Thoracic aorta (tissue), 2 donors: ENCODE results near the gene CPSF2. TPM values are rescaled to one million over a fixed set of nuclear protein-coding genes. Genes with fewer than 3 reads are reported as not detected.
A peak's percentile ranks its signal among the peaks of the same experiment; 100 is the strongest.

Experiments
- ATAC-seq: fragments of 150-250 bp; one replicate; pipeline ENCODE4 v1.8.0; 2017; ENCODE audit warnings: low read depth; ENCODE audit not compliant: insufficient number of reproducible peaks, low FRiP score
- DNase-seq: peaks from one replicate; pipeline ENCODE4 v3.0.0-alpha.2; 2020; ENCODE audit warnings: low spot score
- H3K27ac ChIP-seq, 2 donors: fragments of 200-600 bp; sonication (generic); 1 replicate in 1 of 2; 2 replicates in 1 of 2; pipeline ENCODE4 v1.5.1; 2016; ENCODE audit warnings: mild to moderate bottlenecking in 2 of 2, moderate library complexity in 2 of 2
- H3K27me3 ChIP-seq: fragments of 200-600 bp; sonication (generic); replicated peaks from 2 replicates; pipeline ENCODE4 v1.6.0; 2016; ENCODE audit warnings: mild to moderate bottlenecking; ENCODE audit not compliant: insufficient read depth
- H3K36me3 ChIP-seq: fragments of 200-600 bp; sonication (generic); one replicate; pipeline ENCODE4 v1.5.1; 2016
- H3K4me1 ChIP-seq, 2 donors: fragments of 200-600 bp; sonication (generic); 1 replicate in 1 of 2; 2 replicates in 1 of 2; pipeline versions ENCODE4 v1.5.1 to v1.6.0; 2016; ENCODE audit warnings: low read depth in 2 of 2, mild to moderate bottlenecking in 1 of 2; ENCODE audit not compliant: control insufficient read depth in 1 of 2
- H3K4me3 ChIP-seq: fragments of 200-600 bp; sonication (generic); 2 replicates; pipeline ENCODE4 v1.5.1; 2016; ENCODE audit warnings: mild to moderate bottlenecking
- H3K9me3 ChIP-seq: fragments of 200-600 bp; sonication (generic); 2 replicates; pipeline ENCODE4 v1.5.1; 2016
- total RNA-seq, 2 donors: library from RNA; depleted of rRNA; stranded (reverse); fragments of >200 nt; gene quantifications; one replicate each; pipeline versions ENCODE4 v1.1.0 to v1.2.3, GENCODE V29; 2016
- TF ChIP-seq, protein P1 (sequence below): fragments of 200-600 bp; sonication (generic); IDR thresholded peaks from one replicate; pipeline ENCODE4 v1.5.1; 2019; ENCODE audit warnings: antibody characterized with exemption

Gene CPSF2
- total RNA-seq, 2 donors from 2014 or later: 19.5 to 44.7 TPM

DNA sequence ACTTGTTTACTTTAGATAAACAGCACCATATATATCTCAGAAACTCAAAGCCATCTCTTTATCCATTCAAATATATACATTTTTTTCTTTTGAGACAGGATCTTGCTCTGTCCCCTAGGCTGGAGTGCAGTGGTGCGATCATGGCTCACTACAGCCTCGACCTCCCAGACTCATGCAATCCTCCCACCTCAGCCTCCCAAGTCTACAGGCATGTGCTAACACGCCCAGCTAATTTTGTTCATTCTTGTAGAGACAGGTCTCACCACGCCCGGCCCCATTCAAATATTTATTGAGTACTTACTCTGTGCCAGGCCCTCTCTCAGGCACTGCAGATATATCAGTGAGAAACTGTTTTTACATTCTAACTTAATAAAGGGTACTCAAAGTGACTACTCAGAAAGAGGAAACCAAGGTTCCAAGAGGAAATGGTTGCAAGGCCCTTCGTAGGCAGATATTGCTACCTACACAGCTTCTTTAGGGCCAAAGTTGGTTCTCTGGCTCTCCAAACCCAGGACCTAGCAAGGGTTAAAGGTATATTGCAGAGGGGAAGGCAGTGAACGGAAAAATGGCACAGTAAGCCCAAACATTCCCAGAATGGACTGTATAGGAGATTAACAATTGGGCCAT, 18.3 kb upstream of the CPSF2 start:
- Histone ChIP-seq H3K9me3 (no peaks in the 10 kb centered on the region), H3K36me3 (no peaks in the 10 kb centered on the region), H3K27me3 (no peaks in the 10 kb centered on the region), H3K27ac (no peak overlapping the region), H3K4me3 (no peak overlapping the region), H3K4me1 (peaks cover 18 to 33% of the 10 kb centered on the region in 2 donors)
- TF ChIP-seq, protein P1, sequence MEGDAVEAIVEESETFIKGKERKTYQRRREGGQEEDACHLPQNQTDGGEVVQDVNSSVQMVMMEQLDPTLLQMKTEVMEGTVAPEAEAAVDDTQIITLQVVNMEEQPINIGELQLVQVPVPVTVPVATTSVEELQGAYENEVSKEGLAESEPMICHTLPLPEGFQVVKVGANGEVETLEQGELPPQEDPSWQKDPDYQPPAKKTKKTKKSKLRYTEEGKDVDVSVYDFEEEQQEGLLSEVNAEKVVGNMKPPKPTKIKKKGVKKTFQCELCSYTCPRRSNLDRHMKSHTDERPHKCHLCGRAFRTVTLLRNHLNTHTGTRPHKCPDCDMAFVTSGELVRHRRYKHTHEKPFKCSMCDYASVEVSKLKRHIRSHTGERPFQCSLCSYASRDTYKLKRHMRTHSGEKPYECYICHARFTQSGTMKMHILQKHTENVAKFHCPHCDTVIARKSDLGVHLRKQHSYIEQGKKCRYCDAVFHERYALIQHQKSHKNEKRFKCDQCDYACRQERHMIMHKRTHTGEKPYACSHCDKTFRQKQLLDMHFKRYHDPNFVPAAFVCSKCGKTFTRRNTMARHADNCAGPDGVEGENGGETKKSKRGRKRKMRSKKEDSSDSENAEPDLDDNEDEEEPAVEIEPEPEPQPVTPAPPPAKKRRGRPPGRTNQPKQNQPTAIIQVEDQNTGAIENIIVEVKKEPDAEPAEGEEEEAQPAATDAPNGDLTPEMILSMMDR: no peak
- ATAC-seq: no peak
- no peak for DNase-seq

DNA sequence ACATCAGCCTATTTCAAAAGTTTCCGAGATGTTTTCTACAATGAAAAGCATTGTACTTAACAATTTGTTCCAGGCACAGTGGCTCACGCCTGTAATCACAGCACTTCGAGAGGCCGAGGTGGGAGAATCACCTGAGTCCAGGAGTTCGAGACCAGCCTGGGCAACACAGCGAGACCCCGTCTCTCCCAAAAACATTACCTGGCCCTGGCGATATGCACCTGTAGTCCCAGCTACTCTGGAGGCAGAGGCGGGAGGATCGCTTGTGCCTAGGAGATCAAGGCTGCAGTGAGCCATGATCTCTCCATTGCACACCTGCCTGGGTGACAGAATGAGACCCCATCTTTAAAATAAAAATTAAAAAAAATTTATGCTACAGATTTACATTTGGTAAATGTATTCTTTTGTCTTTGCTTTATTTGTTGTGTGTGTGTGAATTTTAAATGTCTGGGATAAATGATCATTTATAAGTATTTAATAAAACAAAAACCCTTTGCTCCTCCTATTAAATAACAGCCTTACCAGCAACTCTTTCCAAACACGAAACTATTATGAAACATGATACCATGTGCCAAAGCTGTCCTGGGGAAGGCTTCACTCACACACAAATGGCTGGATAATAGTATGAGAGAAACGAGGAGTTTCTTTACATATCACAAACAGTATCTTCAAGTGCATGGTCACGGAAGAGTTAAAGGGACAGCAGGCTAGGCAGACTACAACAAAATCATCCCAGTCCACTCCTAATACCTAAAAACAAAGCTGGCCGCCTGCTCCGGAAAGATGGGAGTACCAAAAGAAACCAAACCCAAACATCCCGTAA, 16.5 kb upstream of the CPSF2 start:
- Histone ChIP-seq H3K27ac (peak overlapping the region; percentile 94 to 97), H3K4me1 (peaks cover 18 to 33% of the 10 kb centered on the region in 2 donors), H3K9me3 (no peaks in the 10 kb centered on the region), H3K36me3 (no peaks in the 10 kb centered on the region), H3K27me3 (no peaks in the 10 kb centered on the region), H3K4me3 (peak overlapping the region; percentile 99)
- DNase-seq (no peak), ATAC-seq (peak; percentile 4)
- TF ChIP-seq, protein P1: no peak

DNA sequence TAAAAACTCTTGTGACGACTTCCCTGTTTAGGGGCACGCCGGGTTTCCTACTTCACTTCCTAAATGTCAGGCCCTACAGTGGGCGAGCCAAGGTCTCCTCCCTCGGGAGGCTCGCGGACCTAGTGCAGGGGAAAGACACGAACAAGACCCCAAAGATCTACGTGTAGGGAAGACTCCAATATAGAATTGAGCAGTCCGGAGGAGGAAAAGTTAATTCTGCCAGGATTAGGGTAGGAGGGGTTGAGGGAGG, 16.0 kb upstream of the CPSF2 start:
- DNase-seq (no peak), ATAC-seq (no peak)
- peak overlapping the region; percentile 94 to 97 for H3K27ac ChIP-seq
- TF ChIP-seq, protein P1: no peak
- no peaks in the 10 kb centered on the region for H3K36me3 ChIP-seq
- H3K9me3 ChIP-seq: no peaks in the 10 kb centered on the region
- H3K4me3 ChIP-seq: peak overlapping the region; percentile 99
- peaks cover 18 to 33% of the 10 kb centered on the region in 2 donors for H3K4me1 ChIP-seq
- no peaks in the 10 kb centered on the region for H3K27me3 ChIP-seq

DNA sequence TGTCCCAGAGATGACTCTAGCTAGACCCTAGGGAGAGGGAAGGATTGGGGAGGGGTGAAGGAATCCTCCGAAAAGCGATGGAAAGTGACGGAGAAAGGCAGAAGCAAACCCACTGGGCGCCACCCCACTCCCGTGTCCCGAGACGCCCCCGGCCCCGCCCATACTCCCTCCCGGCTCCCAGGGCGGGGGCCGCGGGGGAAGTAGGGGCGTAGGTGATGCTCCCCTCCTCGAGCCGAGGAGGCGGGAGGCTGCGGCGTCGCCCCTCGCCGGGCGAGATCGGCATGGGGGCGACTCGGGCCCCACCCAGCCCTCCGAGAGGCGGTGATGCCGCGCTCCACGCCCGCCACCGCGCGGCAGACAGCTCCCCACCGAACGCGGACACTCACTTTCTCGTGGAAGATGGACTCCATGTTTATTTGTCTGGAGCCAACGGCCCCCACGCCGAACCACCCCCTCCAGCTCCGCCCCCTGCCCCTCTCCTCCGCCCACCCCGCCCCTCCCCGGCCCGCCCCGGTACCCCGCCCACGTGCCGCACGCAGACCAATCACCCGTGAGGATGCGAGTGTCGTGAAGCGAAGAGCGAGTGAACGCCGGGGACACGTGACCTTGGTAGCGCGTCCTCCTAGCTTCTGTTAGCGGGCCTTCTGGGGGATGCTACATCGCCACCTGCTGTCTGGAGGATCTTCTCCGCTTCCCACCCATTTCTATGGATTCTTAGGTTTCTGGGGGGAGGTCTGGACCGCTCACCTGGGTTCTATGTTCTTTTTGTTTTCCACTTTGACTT, 15.4 kb upstream of the CPSF2 start, which contains the start of gene ATXN3:
Gene ATXN3 (minus strand): TSS at position 440 of the 784 bp plus-strand sequence. CDS start 30 bp downstream, at position 410.
- TF ChIP-seq, protein P1: peak; percentile 61
- DNase-seq (peak; percentile 90), ATAC-seq (peak; percentile 89)
- peaks cover 18 to 33% of the 10 kb centered on the region in 2 donors for H3K4me1 ChIP-seq
- peak within 1 kb of the TSS; percentile 99 for H3K4me3 ChIP-seq
- no peaks in the 10 kb centered on the region for H3K27me3 ChIP-seq
- H3K36me3 ChIP-seq: no peaks in the 10 kb centered on the region
- no peaks in the 10 kb centered on the region for H3K9me3 ChIP-seq
- peak within 1 kb of the TSS; percentile 94 to 97 for H3K27ac ChIP-seq
